GM12891 (cell line): ENCODE measurements around the gene CCR8.

Experiments used
- POLR2A ChIP-seq: IDR thresholded peaks from 2 replicates; pipeline ENCODE4 v1.6.1; 2011; ENCODE audit warnings: low read depth, low read length, control low read depth
- POLR2AphosphoS5 ChIP-seq: IDR thresholded peaks from 2 replicates; pipeline ENCODE4 v1.6.1; 2011; ENCODE audit warnings: low read depth, low read length, control low read depth
- TAF1 ChIP-seq: IDR thresholded peaks from 2 replicates; pipeline ENCODE4 v1.6.1; 2011; ENCODE audit warnings: low read depth, low read length, control low read depth

GRCh38 chr3:39332525-39332924 lies 3.0 kb downstream of the CCR8 start:
- TF ChIP-seq POLR2A = no peak
- no peak for TF ChIP-seq POLR2AphosphoS5
- TF ChIP-seq TAF1 = no peak
